NCI-H524 (cell line): ENCODE measurements around the gene PRTFDC1.
"Not testable (repeated sequence)": the region's sequence is repeated elsewhere in the genome, so short reads cannot be mapped to it uniquely, and the experiment has no call there.

Experiments used
- DNase-seq, 2 experiments: peaks; one replicate each; lab custom pipeline; 2025; lab: John Stamatoyannopoulos, UW

PRTFDC1 gene

DNA sequence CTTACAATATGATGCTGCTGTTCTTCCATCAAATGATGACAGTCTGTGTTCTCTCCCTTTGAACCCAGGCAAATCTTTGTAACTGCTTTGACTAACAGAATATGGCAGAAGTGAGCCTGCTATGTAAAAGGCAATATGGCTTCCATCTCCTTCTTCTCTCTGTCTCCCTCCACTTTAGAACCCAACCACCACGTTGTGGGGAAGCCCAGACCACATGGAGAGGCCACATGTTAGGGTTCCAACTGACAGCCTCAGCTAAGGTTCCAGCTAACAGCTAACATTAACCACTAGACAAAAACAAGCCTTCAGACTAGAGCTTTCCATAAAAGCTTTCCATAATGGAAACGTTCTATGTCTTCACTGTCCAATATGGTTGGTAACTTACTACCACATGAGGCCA, 107.7 kb downstream of the PRTFDC1 start:
- no peak for DNase-seq

DNA sequence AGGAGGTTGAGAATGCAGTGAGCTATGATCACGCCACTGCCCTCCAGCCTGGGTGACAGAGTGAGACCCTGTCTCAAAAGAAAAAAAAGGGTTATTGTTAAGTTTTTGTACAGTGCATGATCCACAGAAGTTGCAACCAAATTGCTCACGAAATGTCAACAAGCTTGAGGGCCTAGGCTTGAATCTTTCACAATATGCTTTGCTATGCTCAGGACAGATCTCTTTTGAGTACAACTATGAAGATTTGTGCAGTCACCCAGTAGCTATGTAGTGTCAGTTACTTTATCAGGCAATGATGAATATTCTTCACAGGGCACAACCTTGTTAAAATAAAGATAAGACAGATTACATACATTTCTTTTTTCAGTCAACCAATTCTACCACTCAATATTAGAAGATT, 109.2 kb downstream of the PRTFDC1 start:
- DNase-seq = no peak

DNA sequence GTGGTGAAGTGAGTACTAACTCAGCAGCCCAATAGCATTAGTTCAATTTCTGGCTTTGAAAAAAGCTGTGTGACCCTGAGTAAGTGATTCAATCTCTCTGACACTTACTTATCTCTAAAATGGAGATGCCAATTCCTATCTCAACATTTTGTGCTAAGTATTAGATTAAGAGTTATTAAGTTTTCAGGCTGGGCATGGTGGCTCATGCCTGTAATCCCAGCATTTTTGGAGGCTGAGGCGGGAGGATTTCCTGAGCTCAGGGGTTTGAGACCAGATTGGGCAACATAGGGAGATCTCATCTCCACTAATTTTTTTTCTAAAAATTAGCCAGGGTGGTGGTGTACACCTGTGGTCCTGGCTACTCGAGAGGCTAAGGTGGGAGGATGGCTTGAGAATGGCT, 109.5 kb downstream of the PRTFDC1 start:
- no peak for DNase-seq

DNA sequence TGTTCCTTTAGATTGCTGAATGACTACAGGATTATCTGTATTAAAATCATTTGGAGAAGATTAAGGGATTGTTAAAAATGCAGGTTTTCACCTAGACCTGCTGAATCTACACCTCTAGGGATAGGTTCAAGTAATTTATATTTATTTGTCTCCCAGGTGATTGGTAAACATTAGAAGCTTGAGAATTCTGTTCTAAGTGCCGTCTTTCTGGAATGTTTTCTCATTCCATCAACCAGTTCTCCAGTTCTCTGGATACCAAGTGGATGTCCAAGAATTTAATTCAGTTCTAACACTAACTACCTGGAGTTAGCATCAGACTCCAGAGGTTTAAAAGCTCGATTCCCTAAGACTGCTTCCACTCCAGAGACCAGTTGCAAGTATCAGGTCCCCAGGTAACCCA, 110.9 kb downstream of the PRTFDC1 start:
- no peak for DNase-seq

DNA sequence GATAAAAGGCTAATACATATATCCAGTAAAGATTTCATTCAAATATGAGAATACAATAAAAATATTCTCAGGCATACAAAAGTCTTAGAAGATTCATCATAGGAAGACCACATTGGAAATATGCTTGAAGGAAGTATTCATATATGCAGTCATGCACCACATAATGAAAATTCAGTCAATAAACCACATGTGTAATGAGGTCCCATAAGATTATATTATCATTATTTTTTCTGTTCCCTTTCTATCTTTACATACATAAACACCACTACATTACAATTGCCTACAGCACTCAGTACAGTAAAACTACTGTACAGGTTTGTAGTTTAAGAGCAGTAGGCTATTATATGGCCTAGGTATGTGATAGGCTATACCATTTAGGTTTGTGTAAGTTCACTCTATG, 111.6 kb downstream of the PRTFDC1 start:
- DNase-seq = no peak

DNA sequence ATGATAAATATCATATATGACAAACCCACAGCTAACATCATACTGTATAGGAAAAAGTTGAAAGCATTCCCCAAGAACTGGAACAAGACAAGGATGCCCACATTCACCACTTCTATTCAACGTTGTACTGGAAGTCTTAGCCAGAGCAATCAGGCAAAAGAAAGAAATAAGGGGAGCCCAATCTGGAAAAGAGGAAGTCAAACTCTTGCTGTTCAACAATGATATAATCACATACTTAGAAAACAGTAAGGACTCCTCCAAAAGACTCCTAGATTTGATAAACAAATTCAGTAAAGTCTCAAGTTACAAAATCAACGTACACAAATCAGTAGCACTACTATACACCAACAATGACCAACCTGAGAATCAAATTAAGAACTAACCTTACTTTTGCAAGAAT, 114.6 kb downstream of the PRTFDC1 start:
- not testable (repeated sequence) for DNase-seq

DNA sequence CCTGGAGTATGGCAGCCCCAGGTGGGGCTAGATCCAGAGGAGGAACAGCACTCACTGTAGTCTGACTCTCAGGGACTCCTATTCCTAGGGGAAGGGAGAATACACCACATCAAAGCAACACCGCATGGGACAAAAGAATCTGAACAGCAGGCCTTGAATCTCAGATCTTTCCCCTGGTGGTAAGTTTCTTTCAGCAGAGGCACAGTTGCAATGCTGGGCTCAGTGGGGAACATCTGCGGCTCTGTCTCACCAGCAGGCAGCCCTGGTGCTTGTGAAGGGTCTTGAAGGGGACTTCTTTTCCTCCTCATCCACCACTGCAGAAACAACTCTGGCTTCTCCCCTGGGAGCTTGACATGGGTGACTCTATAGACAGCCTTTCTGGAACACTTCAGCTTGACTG, 117.5 kb downstream of the PRTFDC1 start:
- DNase-seq = no peak

DNA sequence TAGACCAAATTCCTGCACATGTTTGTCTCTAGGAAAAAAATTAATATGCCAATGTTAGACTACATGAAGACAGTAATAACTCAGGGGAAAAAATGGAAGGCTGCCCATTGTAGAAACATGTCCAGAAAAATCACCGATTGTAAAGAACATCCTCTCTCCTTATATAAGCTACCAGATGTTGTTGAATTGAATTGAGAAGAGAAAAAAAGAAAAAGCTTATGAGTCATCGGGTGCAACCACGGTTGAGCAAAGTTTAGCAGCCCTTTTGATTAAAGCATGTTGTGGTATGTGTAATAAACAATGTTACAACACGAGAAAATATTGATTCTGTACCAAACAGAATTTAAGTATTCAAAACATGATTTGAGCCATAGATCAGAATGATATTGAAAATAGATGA, 126.4 kb downstream of the PRTFDC1 start:
- no peak for DNase-seq

DNA sequence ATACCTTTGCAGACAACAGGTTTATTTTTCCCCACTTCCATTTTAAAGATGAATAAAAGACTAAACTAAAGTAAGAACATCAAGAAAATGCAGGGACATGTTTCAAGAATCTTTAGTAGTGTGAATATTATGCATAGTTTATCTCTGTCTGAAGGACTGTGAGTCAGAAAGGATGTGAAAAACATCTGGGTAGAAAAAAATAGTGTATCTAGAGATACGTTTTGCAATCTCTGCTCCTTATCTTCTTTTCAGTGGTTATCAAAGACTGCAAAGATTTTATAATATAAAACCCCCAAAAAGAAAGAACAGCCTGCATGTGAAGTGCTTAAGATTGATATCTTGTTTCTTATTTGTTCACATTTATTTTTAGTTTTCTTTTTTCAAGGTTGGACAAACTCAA, 126.9 kb downstream of the PRTFDC1 start:
- no peak for DNase-seq

- DNase-seq = no peak
These were observed 127.9 kb downstream of the PRTFDC1 start for GRCh38 chr10:24824536-24824935.

DNA sequence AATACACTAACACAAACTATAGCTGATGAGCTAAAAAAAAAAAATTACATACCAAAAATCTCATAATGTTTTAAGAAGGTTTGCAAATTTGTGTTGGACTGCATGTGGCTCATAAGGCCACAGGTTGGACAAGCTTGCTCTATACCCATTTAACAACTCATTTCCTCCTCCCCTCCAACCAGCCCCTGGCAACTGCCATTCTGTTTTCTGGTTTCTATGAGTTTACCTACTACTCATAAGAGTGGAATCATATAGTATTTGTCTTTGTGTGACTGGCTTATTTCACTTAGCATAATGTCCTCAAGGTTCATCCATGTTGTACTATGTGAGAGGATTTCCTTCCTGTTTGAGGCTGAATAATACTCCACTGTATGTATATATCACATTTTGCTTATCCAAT, 128.3 kb downstream of the PRTFDC1 start:
- DNase-seq = no peak

DNA sequence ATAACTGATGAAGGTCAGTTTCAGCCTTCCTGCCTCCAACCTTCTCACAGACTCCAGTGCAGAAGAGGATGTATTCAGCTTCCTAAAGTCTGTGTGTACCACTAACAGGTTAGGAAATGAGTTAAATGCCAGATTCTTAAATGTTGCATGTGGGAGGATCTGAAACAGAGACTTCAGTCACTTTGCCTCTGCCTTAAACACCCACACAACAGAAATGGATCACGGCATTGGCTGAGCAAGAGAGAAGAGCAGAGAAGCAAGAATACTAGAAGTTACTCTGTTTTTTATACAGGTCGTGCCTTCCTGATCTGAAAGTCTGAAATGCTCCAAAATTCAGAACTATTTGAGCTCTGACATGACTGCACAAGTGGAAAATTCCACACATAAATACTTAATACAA, 129.8 kb downstream of the PRTFDC1 start:
- no peak for DNase-seq

DNA sequence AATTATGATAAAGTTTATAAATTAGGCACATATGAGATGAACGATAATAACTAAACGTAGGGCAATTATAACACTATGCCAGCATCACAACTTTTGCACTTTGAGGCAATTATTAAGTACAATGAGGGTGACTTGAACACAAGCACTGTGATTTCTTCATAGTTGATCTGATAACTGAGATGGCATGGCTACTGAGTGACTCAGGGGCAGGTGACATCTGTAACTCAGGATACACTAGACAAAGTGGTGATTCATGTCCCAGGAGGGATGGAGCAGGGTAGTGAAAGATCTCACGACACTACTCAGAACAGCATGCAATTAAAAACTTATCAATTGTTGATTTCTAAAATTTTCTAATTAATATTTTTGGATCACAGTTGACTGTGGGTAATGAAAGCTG, 130.4 kb downstream of the PRTFDC1 start:
- DNase-seq = no peak

- no peak for DNase-seq
These were observed 135.5 kb downstream of the PRTFDC1 start for GRCh38 chr10:24816868-24817396.

DNA sequence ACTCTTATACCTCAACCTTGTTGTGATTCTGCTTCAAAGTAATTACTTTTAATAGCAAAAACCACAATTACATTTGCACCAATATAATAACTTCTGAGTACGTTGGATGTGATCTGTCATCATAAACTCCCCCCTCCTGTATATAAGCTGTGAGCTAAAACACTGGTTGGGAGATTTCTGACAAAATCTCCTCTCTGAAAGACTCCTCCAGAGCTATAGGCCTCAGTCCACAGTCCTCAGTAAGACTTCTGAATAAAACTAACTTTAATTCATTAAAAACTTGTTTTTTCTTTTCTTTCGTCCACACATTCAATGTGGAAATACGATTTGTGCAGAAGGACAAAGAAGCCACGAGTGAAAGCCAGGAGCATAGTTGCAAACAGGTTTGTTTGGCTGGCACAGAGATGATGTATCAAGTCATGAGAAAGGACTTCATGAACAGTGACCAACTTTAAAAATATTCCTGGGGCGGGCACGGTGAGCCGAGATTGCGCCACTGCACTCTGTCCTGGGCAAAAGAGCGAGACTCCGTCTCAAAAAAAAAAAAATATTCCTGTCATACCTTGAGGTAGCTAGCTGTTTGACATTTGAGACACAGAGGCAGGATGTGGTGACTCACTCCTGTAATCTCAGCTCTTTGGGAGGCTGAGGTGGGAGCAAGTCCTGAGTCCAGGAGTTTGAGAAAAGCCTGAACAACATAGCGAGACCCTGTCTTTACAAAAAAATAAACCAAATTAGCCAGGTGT, 137.7 kb downstream of the PRTFDC1 start:
- DNase-seq = no peak

DNA sequence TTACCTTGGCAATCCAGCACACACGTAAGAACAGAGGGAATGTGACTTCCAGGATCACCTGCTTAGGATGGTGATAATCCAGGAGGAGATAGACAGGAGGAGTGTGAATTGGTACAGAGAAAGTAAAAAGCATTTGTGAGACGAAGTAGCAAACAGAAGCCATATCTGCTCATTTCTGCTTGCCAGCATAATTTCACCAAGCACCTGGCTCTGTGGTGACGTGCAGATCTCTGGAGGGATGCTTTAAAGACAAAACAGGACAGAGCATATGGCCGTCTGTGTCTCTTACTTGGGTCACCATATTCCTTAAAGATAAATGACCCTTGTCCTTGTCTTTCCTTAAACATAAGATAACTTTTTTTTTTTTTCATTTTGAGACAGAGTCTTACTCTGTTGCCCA, 138.6 kb downstream of the PRTFDC1 start:
- no peak for DNase-seq

GRCh38 chr10:24806262-24806661, 146.1 kb downstream of the PRTFDC1 start:
- no peak for DNase-seq

- DNase-seq = no peak
These were observed 147.4 kb downstream of the PRTFDC1 start for GRCh38 chr10:24804956-24805355.

DNA sequence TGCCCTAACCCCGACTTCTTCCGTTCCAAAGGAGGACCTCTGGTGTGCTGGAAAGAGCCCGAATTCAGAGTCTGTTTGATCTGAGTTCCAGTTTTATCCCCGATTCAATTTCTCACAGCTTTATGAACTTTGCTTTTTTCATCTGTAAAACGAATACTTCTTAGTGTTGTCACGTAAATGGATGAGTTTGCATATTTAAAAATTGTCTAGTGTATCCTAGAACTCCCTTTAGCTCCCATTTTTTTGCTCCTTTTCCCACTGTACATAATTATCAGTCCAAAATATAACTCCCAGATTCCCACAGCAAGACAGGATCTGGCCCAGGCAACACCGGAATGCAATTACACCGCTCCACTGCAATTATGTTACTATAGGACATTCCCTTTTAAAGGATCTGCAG, 148.0 kb downstream of the PRTFDC1 start:
- no peak for DNase-seq

DNA sequence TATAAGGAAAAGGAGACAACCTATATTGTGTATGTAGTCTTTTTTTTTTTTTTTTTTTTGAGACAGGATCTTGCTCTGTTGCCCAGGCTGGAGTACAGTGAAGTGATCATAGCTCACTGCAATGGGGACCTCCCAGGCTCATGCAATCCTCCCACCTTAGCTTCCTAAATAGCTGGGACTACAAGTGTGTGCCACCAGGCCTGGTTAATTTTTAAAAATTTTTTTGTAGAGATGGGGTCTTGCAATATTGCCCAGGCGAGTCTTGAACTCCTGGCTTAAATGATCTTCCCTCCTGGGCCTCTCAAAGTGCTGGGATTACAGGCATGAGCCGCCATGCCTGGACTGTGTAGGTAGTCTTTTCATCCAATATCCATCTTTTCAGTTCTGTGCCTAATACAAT, 150.0 kb downstream of the PRTFDC1 start:
- no peak for DNase-seq

DNA sequence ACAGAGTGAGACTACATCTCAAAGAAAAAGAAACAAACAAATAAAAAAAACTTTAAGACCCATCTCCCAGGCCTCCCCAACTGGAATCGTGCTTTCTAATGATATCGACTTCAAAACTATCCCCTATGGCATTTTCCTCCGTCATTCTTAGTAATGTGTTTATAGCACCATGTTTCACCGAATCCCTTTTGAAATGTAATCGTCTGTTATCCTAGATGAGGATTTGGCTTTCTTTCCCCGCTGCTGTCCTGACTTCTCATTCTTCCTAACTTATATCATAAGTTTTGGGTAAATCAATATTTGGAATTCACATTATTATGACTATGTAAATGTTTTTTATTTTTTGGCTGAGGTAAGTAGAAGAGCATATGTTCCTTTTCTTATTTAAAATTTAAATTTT, 151.5 kb downstream of the PRTFDC1 start:
- no peak for DNase-seq
